PC-3 (cell line): Measurements from ENCODE around the gene SUGCT.

Experiments
- EZH2 ChIP-seq: fragments of 300-600 bp; sonication (generic); IDR thresholded peaks from one replicate; pipeline ENCODE4 v1.6.1; 2017; ENCODE audit warnings: antibody characterized with exemption, mild to moderate bottlenecking, low read length; ENCODE audit not compliant: unreplicated experiment
- TF ChIP-seq, protein P1 (sequence below): fragments of 300-600 bp; sonication (generic); conservative IDR thresholded peaks from 2 replicates; pipeline ENCODE4 v1.5.1; 2017; ENCODE audit warnings: antibody characterized with exemption, low read depth, mild to moderate bottlenecking, low read length

DNA sequence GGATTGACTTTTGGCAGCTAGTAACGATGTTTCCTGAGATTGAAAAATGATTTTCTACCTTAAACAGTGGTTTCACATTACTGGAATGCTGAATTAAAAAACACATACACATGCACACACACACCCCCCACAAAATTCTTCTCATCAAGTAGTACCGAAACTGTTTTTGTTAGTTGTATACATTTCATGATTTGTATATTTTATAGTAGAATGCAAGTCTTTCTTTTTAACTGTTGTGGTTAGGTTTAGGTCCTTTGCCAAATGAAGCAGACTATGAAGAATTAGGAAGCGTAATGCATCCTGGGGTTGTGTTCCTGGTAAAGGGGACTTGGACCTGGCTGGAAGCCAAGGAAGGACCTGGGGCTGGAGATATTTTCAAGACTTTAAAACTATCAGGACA is 505.8 kb downstream of the SUGCT start:
- no peak for TF ChIP-seq EZH2
- TF ChIP-seq, protein P1, sequence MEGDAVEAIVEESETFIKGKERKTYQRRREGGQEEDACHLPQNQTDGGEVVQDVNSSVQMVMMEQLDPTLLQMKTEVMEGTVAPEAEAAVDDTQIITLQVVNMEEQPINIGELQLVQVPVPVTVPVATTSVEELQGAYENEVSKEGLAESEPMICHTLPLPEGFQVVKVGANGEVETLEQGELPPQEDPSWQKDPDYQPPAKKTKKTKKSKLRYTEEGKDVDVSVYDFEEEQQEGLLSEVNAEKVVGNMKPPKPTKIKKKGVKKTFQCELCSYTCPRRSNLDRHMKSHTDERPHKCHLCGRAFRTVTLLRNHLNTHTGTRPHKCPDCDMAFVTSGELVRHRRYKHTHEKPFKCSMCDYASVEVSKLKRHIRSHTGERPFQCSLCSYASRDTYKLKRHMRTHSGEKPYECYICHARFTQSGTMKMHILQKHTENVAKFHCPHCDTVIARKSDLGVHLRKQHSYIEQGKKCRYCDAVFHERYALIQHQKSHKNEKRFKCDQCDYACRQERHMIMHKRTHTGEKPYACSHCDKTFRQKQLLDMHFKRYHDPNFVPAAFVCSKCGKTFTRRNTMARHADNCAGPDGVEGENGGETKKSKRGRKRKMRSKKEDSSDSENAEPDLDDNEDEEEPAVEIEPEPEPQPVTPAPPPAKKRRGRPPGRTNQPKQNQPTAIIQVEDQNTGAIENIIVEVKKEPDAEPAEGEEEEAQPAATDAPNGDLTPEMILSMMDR: no peak
